Activated T-cell treated with anti-CD3 and anti-CD28 coated beads, Interleukin-2, amount 50 U/mL, for 24 hours (primary cell): Measurements from ENCODE around the gene METRNL.
"Not testable (repeated sequence)": the region's sequence is repeated elsewhere in the genome, so short reads cannot be mapped to it uniquely, and the experiment has no call there.

Experiments
- DNase-seq: peaks from one replicate; pipeline ENCODE4 v3.0.0-alpha.2; 2020
- H3K27ac Mint-ChIP-seq: 2 replicates; pipeline ENCODE4 v1.8.0; 2020; ENCODE audit warnings: mild to moderate bottlenecking, mixed read lengths
- H3K27me3 Mint-ChIP-seq: 2 replicates; pipeline ENCODE4 v1.8.0; 2020; ENCODE audit warnings: mixed read lengths
- H3K36me3 Mint-ChIP-seq: 2 replicates; pipeline ENCODE4 v1.8.0; 2020; ENCODE audit warnings: low read depth, mixed read lengths
- H3K4me1 Mint-ChIP-seq: 2 replicates; pipeline ENCODE4 v1.8.0; 2020; ENCODE audit warnings: low read depth, mixed read lengths
- H3K4me3 Mint-ChIP-seq: 2 replicates; pipeline ENCODE4 v1.8.0; 2020; ENCODE audit warnings: mild to moderate bottlenecking, moderate library complexity, mixed read lengths
- H3K9me3 Mint-ChIP-seq: 2 replicates; pipeline ENCODE4 v1.8.0; 2020; ENCODE audit warnings: mixed read lengths

The METRNL gene

DNA sequence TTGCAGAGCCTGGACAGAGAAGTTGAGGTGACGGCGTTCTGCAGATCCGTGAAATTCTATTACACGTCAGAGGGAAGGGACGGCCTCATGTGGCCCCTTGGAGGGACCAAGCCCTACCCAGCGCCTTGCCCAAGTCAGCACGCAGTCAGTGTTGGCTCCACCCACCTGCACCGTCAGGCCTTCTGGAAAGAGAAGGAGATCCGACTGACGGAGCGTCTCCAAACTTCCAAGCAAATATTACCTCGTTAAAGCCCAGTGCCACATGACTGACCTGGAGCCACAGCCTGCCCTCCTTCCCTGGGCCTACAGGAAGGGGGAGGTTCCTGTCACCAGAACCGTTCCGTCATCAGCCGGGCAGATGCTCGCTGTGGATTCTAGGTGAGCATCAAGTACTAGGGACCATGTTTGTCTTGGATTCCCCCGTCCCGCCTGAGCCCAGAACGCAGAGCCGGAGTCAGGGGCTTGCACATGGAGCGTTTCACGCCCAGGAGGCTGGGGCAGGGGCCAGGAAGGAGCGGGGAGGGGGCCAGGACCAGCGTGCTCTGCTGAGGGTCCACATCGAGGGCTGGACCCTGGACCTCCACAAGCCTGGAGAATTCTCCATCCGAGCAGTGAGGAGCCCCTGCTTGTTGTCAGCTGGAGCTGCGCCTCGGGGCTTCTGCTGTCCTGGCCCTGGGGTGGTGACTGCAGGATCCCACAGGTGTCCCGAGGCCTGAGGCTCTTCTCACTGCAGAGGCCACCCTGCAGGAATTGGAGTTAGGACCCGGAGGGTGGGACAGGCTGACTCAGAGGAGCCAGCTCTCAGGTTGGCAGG lies 22.6 kb upstream of the METRNL start:
- DNase-seq: peak; percentile 5
- Mint-ChIP-seq H3K4me3 (no peak overlapping the region), H3K9me3 (no peaks in the 10 kb centered on the region), H3K27me3 (no peaks in the 10 kb centered on the region), H3K36me3 (no peaks in the 10 kb centered on the region), H3K4me1 (peaks cover 13% of the 10 kb centered on the region), H3K27ac (no peak overlapping the region)

DNA sequence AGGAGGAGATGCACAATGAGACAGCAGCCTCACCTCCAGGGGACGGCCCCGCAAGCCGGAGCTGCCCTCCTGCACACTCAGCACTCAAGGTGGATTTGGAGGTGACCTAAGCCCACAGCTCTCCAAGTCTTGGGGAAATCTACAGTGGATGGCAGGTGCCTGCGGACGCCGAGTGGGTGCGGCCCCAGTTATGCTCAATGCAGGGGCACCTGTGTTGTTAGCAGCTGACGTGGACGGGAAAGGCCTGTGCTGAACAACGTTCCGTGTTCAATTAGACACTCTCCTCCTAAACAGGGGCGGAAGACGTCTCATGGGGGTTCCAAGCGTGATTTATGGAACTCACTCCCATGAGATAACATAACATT lies 22.0 kb upstream of the METRNL start:
- Mint-ChIP-seq H3K9me3 (no peaks in the 10 kb centered on the region), H3K27me3 (no peaks in the 10 kb centered on the region), H3K27ac (no peak overlapping the region), H3K4me3 (no peak overlapping the region), H3K4me1 (peaks cover 10% of the 10 kb centered on the region), H3K36me3 (no peaks in the 10 kb centered on the region)
- DNase-seq: peak; percentile 29

DNA sequence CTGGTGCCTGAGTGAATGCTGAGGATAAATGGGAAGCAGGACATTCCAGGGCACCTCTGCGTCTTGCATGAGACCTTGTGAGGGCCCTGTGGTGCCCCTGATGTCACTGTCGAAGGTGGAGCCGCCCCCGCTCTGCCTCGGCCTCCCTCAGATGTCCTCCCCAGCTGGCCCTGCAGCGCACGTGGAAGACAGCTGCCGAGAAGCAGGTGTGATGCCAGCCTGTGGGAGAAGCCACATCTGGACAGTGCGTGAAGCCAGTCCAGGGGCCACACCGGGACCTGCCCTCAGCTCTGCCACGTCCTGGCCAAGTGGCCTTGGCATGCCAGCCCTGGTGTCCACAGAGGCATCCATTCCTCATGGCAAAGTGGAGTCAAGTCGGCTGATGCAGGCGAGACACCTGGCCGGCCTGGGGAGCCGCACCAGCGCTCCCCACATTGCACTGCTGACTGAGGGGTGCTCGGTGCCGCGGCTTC lies 21.6 kb upstream of the METRNL start:
- DNase-seq: peak; percentile 24
- Mint-ChIP-seq H3K36me3 (no peaks in the 10 kb centered on the region), H3K27ac (no peak overlapping the region), H3K4me1 (peaks cover 10% of the 10 kb centered on the region), H3K9me3 (no peaks in the 10 kb centered on the region), H3K27me3 (no peaks in the 10 kb centered on the region), H3K4me3 (no peak overlapping the region)

DNA sequence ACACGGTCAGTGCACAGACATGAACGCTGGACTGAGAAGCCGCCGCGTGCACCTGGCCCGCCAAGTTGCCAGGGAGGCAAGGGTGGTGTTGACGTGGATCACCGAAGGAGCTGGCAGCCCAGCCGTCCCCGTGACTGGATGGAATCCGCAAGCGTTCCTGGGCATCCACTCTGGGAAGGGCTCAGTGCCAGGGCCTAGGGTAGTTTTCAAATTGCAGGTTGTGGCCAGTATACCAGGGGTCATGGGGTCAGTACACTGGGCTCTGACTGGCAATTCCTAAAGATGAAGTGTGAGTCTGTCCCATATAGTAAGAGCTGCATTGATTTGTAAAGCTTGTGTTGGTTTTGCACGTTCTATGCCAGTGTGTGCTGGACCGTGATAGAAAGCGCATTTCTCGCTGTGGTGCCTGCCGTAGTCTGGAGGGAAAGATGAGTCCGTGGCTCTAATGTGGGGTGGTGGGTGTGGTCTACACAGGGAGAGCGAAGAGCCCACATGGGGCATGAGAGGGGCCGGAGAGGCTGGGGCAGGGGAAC lies 21.1 kb upstream of the METRNL start:
- Mint-ChIP-seq H3K4me3 (no peak overlapping the region), H3K4me1 (peaks cover 8% of the 10 kb centered on the region), H3K36me3 (no peaks in the 10 kb centered on the region), H3K9me3 (no peaks in the 10 kb centered on the region), H3K27ac (no peak overlapping the region), H3K27me3 (no peaks in the 10 kb centered on the region)
- DNase-seq: peak; percentile 13

DNA sequence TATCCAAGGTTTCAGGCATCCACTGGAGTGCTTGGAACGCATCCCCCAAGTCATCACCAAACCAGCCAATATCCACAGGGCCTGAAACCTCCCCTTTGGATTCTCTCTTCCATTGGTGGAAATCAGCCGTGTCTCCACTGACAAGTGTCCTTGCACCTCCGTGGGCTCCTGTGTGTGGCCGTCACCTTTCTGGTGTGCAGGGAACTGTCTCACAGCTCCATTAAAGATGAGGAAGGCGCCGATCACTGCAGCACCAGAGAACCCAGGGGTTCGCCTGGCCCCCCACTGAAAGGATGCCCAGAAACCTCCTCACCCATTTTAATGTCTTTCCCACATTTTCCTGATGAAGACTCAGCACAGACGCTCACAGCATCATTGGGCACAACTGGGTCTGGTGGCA lies 17.8 kb upstream of the METRNL start:
- Mint-ChIP-seq H3K4me1 (no peaks in the 10 kb centered on the region), H3K9me3 (no peaks in the 10 kb centered on the region), H3K27ac (no peak overlapping the region), H3K27me3 (no peaks in the 10 kb centered on the region), H3K36me3 (no peaks in the 10 kb centered on the region), H3K4me3 (no peak overlapping the region)
- DNase-seq: peak; percentile 5

DNA sequence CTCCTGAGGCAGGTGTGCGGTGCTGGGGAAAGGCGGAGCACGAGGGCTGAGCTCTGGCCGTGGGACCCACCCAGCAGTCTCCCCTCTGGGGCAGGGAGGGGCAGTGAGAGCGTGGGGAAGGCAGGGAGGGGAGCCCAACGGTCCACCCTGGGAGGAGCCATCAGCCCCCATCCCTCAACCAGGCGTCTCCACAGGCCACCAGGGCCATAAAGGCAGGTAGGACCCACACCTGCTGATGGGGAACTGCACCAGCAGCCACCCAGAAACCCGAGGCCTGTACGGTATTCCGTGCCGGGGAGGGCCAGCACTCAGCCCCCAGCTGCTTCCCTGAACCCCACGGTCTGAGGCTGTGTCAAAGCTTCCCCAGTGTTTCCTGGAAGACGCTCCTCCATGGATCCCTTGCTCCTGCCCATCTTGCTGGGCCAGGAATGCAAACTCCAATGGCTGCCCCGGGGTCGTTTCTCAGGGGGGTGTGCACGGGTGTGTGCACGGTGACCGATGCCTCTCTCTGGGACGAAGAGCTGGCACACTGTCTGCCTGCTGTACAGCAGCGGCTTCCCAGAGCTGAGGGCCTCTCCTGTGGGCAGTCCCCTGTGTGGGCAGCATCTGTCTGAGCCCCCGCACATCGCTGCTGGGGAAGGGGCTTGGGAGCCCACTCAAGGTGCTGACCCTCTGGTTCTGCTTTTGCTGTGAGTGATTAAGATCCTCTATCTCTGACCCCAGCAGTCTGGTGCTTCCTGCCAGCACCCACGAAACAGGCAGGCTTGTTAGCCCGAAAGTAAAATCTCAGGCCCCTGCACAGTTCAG lies 17.2 kb upstream of the METRNL start:
- peak; percentile 22 for DNase-seq
- H3K36me3 Mint-ChIP-seq: no peaks in the 10 kb centered on the region
- no peaks in the 10 kb centered on the region for H3K27me3 Mint-ChIP-seq
- H3K9me3 Mint-ChIP-seq: no peaks in the 10 kb centered on the region
- no peak overlapping the region for H3K27ac Mint-ChIP-seq
- H3K4me1 Mint-ChIP-seq: no peaks in the 10 kb centered on the region
- no peak overlapping the region for H3K4me3 Mint-ChIP-seq

DNA sequence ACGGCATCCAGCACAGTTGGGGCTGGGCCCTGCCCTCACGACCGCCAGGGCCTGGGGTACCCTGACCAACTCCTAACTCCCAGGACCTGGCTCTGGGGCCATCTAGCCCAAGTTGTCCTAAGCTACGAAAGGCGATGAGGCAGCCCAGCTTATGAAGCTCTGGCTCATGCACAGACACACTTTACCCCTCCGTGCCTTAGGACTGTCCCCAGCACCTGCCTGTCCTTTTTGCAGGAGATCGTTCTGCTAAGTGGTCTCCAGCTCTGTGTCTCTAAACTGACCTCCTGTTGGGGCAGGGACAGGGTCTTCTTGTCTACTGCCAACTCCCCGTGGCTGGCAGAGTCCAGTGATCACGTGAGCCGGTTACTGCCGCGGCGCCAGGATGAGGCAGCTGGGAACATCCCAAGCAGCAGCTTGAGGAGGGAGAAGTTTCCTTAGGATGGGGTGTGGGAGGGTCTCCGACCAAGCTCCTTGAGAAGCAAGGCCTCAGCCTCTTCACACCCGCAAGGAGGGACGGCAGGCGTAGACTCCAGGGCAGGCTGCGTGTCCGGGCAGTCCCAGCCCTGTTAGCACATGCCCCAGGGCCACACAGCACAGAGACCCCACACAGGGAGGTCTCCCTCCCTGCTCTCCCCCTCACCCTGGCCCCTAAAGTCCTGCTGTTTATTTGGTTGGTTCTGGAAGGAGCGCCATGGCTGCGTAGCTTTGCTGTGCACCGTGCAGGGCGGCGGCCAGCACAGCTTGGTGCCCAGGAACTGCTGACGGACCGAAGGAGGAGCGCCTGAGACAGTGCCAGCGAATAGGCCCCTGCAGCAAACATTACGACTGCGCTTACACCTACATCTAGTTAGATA lies 16.4 kb upstream of the METRNL start:
- Mint-ChIP-seq H3K27me3 (no peaks in the 10 kb centered on the region), H3K4me3 (no peak overlapping the region), H3K4me1 (peaks cover 4% of the 10 kb centered on the region), H3K27ac (no peak overlapping the region), H3K36me3 (no peaks in the 10 kb centered on the region), H3K9me3 (no peaks in the 10 kb centered on the region)
- DNase-seq: peak; percentile 22

DNA sequence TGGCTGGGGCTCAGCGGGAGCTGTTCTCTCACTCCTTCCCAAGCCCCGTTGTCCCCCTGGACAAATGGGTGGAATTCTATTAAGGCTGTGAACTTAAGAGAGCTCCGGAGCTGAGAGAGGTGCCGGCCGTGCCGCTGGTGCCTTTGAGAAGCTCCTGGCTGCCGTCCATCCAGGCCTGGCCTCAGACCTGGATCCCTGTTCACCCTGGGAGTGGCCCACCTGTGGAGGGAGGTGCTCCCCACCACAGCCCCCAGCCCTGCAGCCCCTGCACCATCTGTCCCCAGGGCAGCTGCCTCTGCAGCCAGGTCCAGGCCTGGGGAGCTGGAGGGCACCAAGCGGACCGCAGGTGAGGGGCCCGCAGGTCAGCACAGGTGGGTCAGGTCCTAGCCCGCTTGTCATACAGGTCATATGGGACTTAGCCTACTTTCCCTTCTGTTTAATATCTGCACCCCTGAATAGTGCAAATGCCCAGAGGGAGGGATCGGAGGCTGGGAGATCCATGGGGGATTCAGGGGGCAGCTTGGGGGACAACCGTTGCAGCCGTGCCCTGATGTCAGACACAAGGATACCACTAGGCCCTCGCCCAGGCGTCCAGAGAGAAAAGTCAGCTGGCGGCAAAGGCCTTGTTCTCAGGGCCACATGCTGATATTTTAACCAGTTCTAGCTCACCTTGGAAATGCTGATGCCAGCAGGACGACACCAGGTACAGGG lies 15.2 kb upstream of the METRNL start:
- DNase-seq: peak; percentile 16
- Mint-ChIP-seq H3K27me3 (no peaks in the 10 kb centered on the region), H3K27ac (no peak overlapping the region), H3K36me3 (no peaks in the 10 kb centered on the region), H3K9me3 (no peaks in the 10 kb centered on the region), H3K4me3 (no peak overlapping the region), H3K4me1 (peaks cover 9% of the 10 kb centered on the region)

DNA sequence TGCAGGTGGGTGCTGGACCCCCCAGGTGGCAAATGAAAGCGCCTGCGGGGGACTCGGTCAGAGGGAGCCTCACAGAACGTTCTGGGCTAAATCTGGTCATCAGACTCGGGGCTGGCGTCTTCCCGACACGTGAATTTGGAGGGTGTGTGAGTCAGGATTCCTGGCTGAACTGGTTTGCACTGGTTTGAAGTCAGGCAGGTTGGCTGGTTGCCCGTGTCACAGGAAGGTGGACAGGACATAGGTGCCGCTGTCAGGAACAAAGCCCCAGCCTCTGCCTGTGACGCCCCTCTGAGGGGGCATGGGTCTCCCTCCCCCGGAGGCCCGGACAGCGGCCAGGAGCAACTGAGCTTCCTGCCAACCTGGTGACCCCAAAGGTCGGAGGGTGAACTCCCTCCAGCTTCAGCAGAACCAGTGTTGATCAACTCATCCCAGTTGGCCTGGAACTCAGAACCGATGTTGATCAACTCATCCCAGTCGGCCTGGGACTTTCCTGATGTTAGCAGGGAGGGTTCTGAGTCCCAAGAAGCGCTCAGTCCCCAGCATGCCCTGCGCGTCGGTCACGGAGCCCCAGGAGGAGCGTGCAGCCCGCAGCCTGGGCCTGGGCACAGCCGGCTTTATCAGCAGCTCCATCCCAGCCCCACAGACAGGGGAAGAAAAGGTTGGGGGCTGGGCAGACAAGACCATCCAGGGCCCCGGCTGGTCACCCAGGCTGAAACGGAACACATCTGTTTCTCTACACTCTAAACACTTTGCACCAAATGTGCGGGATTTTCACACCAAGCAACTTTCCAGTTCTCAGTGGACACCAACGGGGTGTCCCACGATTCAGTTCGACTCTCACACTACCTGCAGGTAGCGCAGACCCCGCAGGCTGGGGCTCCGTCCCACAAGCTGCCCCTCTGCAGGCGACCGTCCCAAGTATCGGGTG lies 14.4 kb upstream of the METRNL start:
- peaks cover 13% of the 10 kb centered on the region for H3K4me1 Mint-ChIP-seq

DNA sequence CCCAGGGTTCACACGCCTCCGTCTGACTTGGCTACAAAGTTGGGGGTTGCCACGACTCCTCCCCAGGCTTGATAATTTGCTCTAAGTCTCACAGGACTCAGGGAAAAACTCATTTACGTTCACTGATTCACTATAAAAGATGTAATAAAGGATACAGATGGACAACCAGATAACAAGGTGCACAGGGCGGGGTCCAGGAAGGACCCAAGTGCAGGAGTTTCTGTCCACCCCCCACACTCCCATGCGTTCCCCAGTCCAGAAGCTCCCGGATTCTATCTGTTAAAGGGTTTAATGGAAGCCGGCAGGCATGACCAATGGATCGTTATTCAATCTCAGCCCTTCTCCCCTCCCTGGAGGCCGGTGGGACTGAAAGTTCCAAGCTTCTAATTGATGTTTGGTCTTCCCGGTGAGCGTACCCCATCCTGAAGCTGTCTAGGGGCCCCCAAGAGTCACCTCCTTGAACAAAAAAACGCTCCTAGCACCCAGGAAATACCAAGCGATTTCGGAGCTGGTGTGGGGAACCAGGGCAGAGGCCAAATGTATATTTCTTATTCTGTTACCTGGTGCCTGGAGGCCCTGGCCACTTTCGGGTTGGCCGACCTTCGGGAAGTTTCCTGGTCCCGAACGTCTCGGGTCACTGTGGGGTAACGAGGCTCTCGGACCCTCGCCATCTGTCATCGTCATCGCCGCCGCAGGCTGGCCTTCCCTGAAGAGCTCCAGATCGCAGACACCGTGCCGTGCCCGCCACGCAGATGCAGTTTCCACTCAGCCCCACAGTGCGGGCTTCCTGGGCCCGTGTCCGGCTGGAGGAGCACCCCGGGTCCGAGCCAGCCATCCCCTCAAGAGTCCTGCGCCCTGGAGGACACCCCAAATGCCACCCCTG lies 13.5 kb upstream of the METRNL start:
- H3K27me3 Mint-ChIP-seq: no peaks in the 10 kb centered on the region
- H3K4me1 Mint-ChIP-seq: peaks cover 18% of the 10 kb centered on the region
- DNase-seq: peak; percentile 14
- no peak overlapping the region for H3K27ac Mint-ChIP-seq
- no peak overlapping the region for H3K4me3 Mint-ChIP-seq
- H3K36me3 Mint-ChIP-seq: no peaks in the 10 kb centered on the region
- H3K9me3 Mint-ChIP-seq: no peaks in the 10 kb centered on the region

More for the DNA sequence above, 14.4 kb upstream of the METRNL start:
- Mint-ChIP-seq H3K4me3 (no peak overlapping the region), H3K9me3 (no peaks in the 10 kb centered on the region), H3K27me3 (no peaks in the 10 kb centered on the region), H3K27ac (no peak overlapping the region), H3K36me3 (no peaks in the 10 kb centered on the region)
- peak; percentile 19 for DNase-seq

DNA sequence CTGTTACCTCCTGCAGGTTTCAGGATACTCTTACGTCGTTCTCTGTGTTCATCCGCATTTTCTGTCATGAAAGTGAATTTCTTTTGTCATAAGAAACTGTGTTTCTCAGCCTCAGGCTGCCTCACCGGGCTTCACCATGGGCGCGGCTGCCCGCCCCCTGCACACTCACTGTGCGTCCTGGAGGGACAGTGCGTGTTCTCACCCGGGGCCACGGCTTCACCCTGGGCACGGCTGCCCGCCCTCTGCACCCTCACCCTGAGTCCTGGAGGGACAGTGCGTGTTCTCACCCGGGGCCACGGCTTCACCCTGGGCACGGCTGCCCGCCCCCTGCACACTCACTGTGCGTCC lies 12.9 kb upstream of the METRNL start:
- not testable (repeated sequence) for DNase-seq, H3K4me3 Mint-ChIP-seq, H3K27me3 Mint-ChIP-seq, H3K9me3 Mint-ChIP-seq, H3K27ac Mint-ChIP-seq, H3K36me3 Mint-ChIP-seq
- peaks cover 24% of the 10 kb centered on the region for H3K4me1 Mint-ChIP-seq

DNA sequence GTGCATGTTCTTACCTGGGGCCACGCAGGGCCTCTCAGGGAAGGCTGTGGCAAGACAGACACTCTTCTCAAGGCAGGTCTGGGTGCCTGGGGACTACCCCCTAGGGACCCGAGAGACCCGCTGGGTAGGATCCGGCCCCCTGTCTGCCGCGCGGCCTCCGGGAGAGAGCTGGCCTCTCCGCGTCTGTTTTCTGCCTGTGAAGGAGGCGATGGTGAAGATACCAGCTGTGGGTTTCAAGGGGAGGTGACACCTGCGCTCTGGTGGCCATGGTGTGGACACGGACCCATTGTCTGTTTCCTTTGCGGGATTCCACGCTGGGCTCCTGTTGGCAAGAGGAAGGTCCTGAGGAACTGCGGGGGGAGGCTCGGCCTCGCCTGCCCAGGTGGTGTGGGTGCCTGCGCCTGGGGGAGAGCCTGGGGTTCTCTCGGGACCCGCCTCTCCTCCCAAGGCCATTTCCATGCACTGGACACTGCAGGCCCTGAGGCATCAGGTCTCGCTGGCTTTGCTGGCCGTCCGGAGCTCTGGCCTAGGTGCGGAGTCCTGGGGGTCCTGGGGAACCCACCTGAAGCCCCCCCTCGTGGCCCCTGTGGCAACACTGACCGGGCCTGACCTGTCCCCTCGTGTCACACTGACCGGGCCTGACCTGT lies 12.2 kb upstream of the METRNL start:
- no peak overlapping the region for H3K4me3 Mint-ChIP-seq
- H3K27me3 Mint-ChIP-seq: no peaks in the 10 kb centered on the region
- H3K27ac Mint-ChIP-seq: no peak overlapping the region
- no peak for DNase-seq
- H3K4me1 Mint-ChIP-seq: peaks cover 31% of the 10 kb centered on the region
- no peaks in the 10 kb centered on the region for H3K36me3 Mint-ChIP-seq
- H3K9me3 Mint-ChIP-seq: no peaks in the 10 kb centered on the region
